GM23248 (cell line): ENCODE data around the gene SYAP1. TPM values are rescaled to one million over a fixed set of nuclear protein-coding genes. Genes with fewer than 3 reads are reported as not detected.
"Not testable (repeated sequence)": the region's sequence is repeated elsewhere in the genome, so short reads cannot be mapped to it uniquely, and the experiment has no call there.

Experiments
- DNase-seq: peaks from one replicate; pipeline ENCODE4 v3.0.0-alpha.2; 2015
- H2AFZ ChIP-seq: fragments of 200-600 bp; sonication (generic); 2 replicates; pipeline ENCODE4 v1.6.1; 2016; ENCODE audit warnings: antibody characterized with exemption
- H3F3A ChIP-seq: fragments of 200-600 bp; sonication (generic); 2 replicates; pipeline ENCODE4 v1.6.1; 2016; ENCODE audit warnings: mild to moderate bottlenecking, antibody characterized with exemption, mixed run types; ENCODE audit not compliant: insufficient read depth
- H3K27ac ChIP-seq: fragments of 200-600 bp; sonication (generic); 2 replicates; pipeline ENCODE4 v1.5.1; 2016; ENCODE audit warnings: mild to moderate bottlenecking
- H3K27me3 ChIP-seq: fragments of 200-600 bp; sonication (generic); replicated peaks from 2 replicates; pipeline ENCODE4 v1.6.1; 2016; ENCODE audit warnings: mild to moderate bottlenecking; ENCODE audit not compliant: insufficient read depth
- H3K36me3 ChIP-seq: fragments of 200-600 bp; sonication (generic); 2 replicates; pipeline ENCODE4 v1.6.1; 2016; ENCODE audit warnings: low read depth, mild to moderate bottlenecking
- H3K4me1 ChIP-seq: fragments of 200-600 bp; sonication (generic); 2 replicates; pipeline ENCODE4 v1.6.1; 2016; ENCODE audit warnings: mild to moderate bottlenecking; ENCODE audit not compliant: insufficient read depth
- H3K4me2 ChIP-seq: fragments of 200-600 bp; sonication (generic); one replicate; pipeline ENCODE4 v1.6.1; 2016; ENCODE audit warnings: mild to moderate bottlenecking; ENCODE audit not compliant: unreplicated experiment
- H3K4me3 ChIP-seq: fragments of 200-600 bp; sonication (generic); 2 replicates; pipeline ENCODE4 v1.5.1; 2016; ENCODE audit warnings: mild to moderate bottlenecking
- H3K79me2 ChIP-seq: fragments of 200-600 bp; sonication (generic); 2 replicates; pipeline ENCODE4 v1.6.1; 2016; ENCODE audit warnings: mild to moderate bottlenecking; ENCODE audit not compliant: insufficient read depth
- H3K9ac ChIP-seq: fragments of 200-600 bp; sonication (generic); 2 replicates; pipeline ENCODE4 v1.6.1; 2016; ENCODE audit warnings: mild to moderate bottlenecking
- H3K9me2 ChIP-seq: fragments of 200-600 bp; sonication (generic); 2 replicates; pipeline ENCODE4 v1.6.1; 2016; ENCODE audit warnings: mixed run types, mild to moderate bottlenecking, moderate library complexity; ENCODE audit not compliant: insufficient read depth
- H3K9me3 ChIP-seq: fragments of 200-600 bp; sonication (generic); one replicate; pipeline ENCODE4 v1.6.1; 2017; ENCODE audit warnings: low read depth
- H4K20me1 ChIP-seq: fragments of 200-600 bp; sonication (generic); 2 replicates; pipeline ENCODE4 v1.6.0; 2016; ENCODE audit not compliant: insufficient read depth
- EZH2 ChIP-seq: fragments of 200-600 bp; sonication (generic); IDR thresholded peaks from 2 replicates; pipeline ENCODE4 v1.6.1; 2018; ENCODE audit warnings: antibody characterized with exemption, mild to moderate bottlenecking; ENCODE audit not compliant: insufficient read depth, poor library complexity, severe bottlenecking
- EZH2phosphoT487 ChIP-seq: fragments of 200-600 bp; sonication (generic); IDR thresholded peaks from 2 replicates; pipeline ENCODE4 v1.6.1; 2018; ENCODE audit warnings: antibody characterized with exemption, moderate library complexity, mild to moderate bottlenecking, low read depth; ENCODE audit not compliant: insufficient read depth
- WGBS, 2 experiments: methylation state at CpG; one replicate each; pipeline ENCODE4 v1.1.6; 2015 to 2017; ENCODE audit warnings: low lambda C conversion rate in 2 of 2, low coverage in 1 of 2; ENCODE audit errors: missing lambda C conversion rate in 2 of 2; 5-methylcytosine and 5-hydroxymethylcytosine counted together
- in situ Hi-C: fragments of 300-500 bp; cut with MboI; formaldehyde crosslinking; loops from 2 replicates; pipeline ENCODE4 v1.15.0; 2020
- polyA plus RNA-seq: library from polyadenylated mRNA; unstranded; fragments of >200 nt; fragmentation: Nextera tagmentation; extraction: Ambion mirVana; gene quantifications from 2 replicates; pipeline ENCODE4 v1.2.1, GENCODE V29; 2016
- total RNA-seq: library from RNA; depleted of rRNA; stranded (reverse); fragments of >200 nt; shearing (Covaris generic); gene quantifications from 2 replicates; pipeline ENCODE4 v1.2.3, GENCODE V29; 2014

Gene SYAP1
- total and polyA plus RNA-seq, 2 experiments from 2014 or later = 30.8 to 36.4 TPM

- peak overlapping the region; percentile 80 for H3K9ac ChIP-seq
Measured at GRCh38 chrX:16711219-16711811, 8.1 kb upstream of the SYAP1 start.

GRCh38 chrX:16711893-16712547 is 7.4 kb upstream of the SYAP1 start:
- no peaks in the 10 kb centered on the region for H3F3A ChIP-seq
- in situ Hi-C loops = no loop called here
- H3K27me3 ChIP-seq = no peaks in the 10 kb centered on the region
- no peak for TF ChIP-seq EZH2phosphoT487
- TF ChIP-seq EZH2 = no peak
- H3K9me2 ChIP-seq = no peaks in the 10 kb centered on the region
- H3K27ac ChIP-seq = no peak overlapping the region
- H3K4me3 ChIP-seq = peak overlapping the region; percentile 85
- H2AFZ ChIP-seq = peak overlapping the region; percentile 99
- no peaks in the 10 kb centered on the region for H3K79me2 ChIP-seq
- no peaks in the 10 kb centered on the region for H3K36me3 ChIP-seq
- WGBS, 2 experiments = 0 to 1% methylated on average over 16 to 20 of the region's 67 CpGs
- no peaks in the 10 kb centered on the region for H3K9me3 ChIP-seq
- peak overlapping the region; percentile 81 for H3K4me2 ChIP-seq
- H3K9ac ChIP-seq = peak overlapping the region; percentile 80
- H4K20me1 ChIP-seq = no peaks in the 10 kb centered on the region
- H3K4me1 ChIP-seq = no peaks in the 10 kb centered on the region
- DNase-seq = peak; percentile 39

More at GRCh38 chrX:16711219-16711811, 8.1 kb upstream of the SYAP1 start:
- Histone ChIP-seq H4K20me1 (no peaks in the 10 kb centered on the region), H3K79me2 (no peaks in the 10 kb centered on the region), H3F3A (no peaks in the 10 kb centered on the region), H3K27me3 (no peaks in the 10 kb centered on the region), H3K4me1 (no peaks in the 10 kb centered on the region), H2AFZ (peak overlapping the region; percentile 99), H3K9me3 (no peaks in the 10 kb centered on the region), H3K4me2 (peak overlapping the region; percentile 81), H3K36me3 (no peaks in the 10 kb centered on the region), H3K9me2 (no peaks in the 10 kb centered on the region), H3K27ac (no peak overlapping the region), H3K4me3 (peak overlapping the region; percentile 85)
- 41 to 46% methylated on average over 9 of the region's 9 CpGs for WGBS, 2 experiments
- TF ChIP-seq EZH2phosphoT487 (no peak), EZH2 (no peak)
- in situ Hi-C loops = no loop called here
- peak; percentile 5 for DNase-seq

GRCh38 chrX:16712548-16713155 is 6.8 kb upstream of the SYAP1 start, which contains the start of gene CTPS2:
CTPS2 (minus strand) TSS chrX:16712669; CDS start chrX:16702902, 9,767 bp downstream.
- peak within 1 kb of the TSS; percentile 81 for H3K4me2 ChIP-seq
- no peaks in the 10 kb centered on the region for H3F3A ChIP-seq
- DNase-seq = peak; percentile 75

GRCh38 chrX:16714504-16714903 is 4.9 kb upstream of the SYAP1 start:
- Histone ChIP-seq H3K4me3 (no peak overlapping the region), H3K4me1 (no peaks in the 10 kb centered on the region), H4K20me1 (no peaks in the 10 kb centered on the region), H3K9me2 (no peaks in the 10 kb centered on the region), H3K79me2 (no peaks in the 10 kb centered on the region), H2AFZ (no peak overlapping the region), H3K36me3 (no peaks in the 10 kb centered on the region), H3K9ac (no peak overlapping the region), H3K4me2 (no peak overlapping the region), H3K27ac (no peak overlapping the region), H3K27me3 (no peaks in the 10 kb centered on the region), H3K9me3 (no peaks in the 10 kb centered on the region), H3F3A (peaks cover 4% of the 10 kb centered on the region; the same call in 1 of the 2 replicates)
- TF ChIP-seq EZH2 (no peak), EZH2phosphoT487 (no peak)
- DNase-seq = no peak
- in situ Hi-C loops = no loop called here
- WGBS, 2 experiments = 91 to 94% methylated on average over 8 of the region's 8 CpGs

More at GRCh38 chrX:16712548-16713155, 6.8 kb upstream of the SYAP1 start, which contains the start of gene CTPS2:
- no peaks in the 10 kb centered on the region for H3K36me3 ChIP-seq
- H3K27me3 ChIP-seq = no peaks in the 10 kb centered on the region
- WGBS, 2 experiments = 0 to 11% methylated on average over 13 to 28 of the region's 30 CpGs
- no peaks in the 10 kb centered on the region for H3K9me2 ChIP-seq
- peak within 1 kb of the TSS; percentile 80 for H3K9ac ChIP-seq
- H3K4me3 ChIP-seq = peak within 1 kb of the TSS; percentile 85
- H2AFZ ChIP-seq = peak within 1 kb of the TSS; percentile 99
- H3K79me2 ChIP-seq = no peaks in the 10 kb centered on the region
- no peaks in the 10 kb centered on the region for H3K9me3 ChIP-seq
- TF ChIP-seq EZH2phosphoT487 (no peak), EZH2 (no peak)
- H3K27ac ChIP-seq = peak within 1 kb of the TSS; percentile 33; the same call in 1 of the 2 replicates
- H4K20me1 ChIP-seq = no peaks in the 10 kb centered on the region
- H3K4me1 ChIP-seq = no peaks in the 10 kb centered on the region
- in situ Hi-C loops = no loop called here

GRCh38 chrX:16715638-16716037 is 3.8 kb upstream of the SYAP1 start:
- DNase-seq, in situ Hi-C loops, H4K20me1 ChIP-seq, H3K79me2 ChIP-seq, H3K27me3 ChIP-seq, H3K27ac ChIP-seq, H3K4me2 ChIP-seq, H3K9me3 ChIP-seq, H3K9me2 ChIP-seq, H3K4me3 ChIP-seq, H3K9ac ChIP-seq, H2AFZ ChIP-seq, H3K36me3 ChIP-seq, H3K4me1 ChIP-seq: not testable (repeated sequence)
- H3F3A ChIP-seq = peaks cover 12% of the 10 kb centered on the region; the same call in 1 of the 2 replicates
- 94% methylated on average over 6 of the region's 6 CpGs; no CpG with 5 or more reads in 1 of the 2 experiments for WGBS, 2 experiments

- H3K79me2 ChIP-seq = peaks cover 18% of the 10 kb centered on the region
- H4K20me1 ChIP-seq, H3K4me3 ChIP-seq, H3K27me3 ChIP-seq, DNase-seq, H3K9me3 ChIP-seq, H3K4me2 ChIP-seq, H2AFZ ChIP-seq, in situ Hi-C loops, H3K9me2 ChIP-seq, H3K9ac ChIP-seq, H3K4me1 ChIP-seq, H3K27ac ChIP-seq, H3K36me3 ChIP-seq: not testable (repeated sequence)
- WGBS, 2 experiments = 76 to 79% methylated on average over 5 to 6 of the region's 6 CpGs
- H3F3A ChIP-seq = peaks cover 12% of the 10 kb centered on the region; the same call in 1 of the 2 replicates
Measured at GRCh38 chrX:16716451-16716850, 3.0 kb upstream of the SYAP1 start.
